ENCODE measurements around the gene ENTPD2.

ENTPD2 gene

GRCh38 chr9:137002646-137003041 is 51.2 kb downstream of the ENTPD2 start:
- Histone ChIP-seq H3K9ac (ENCODE audit: low read depth, low read length) (no peak overlapping the region), H3K4me3 (ENCODE audit: low read length) (no peak overlapping the region), H3K27ac (ENCODE audit: low read length) (no peak overlapping the region), H3K27me3 (ENCODE audit: insufficient read depth, low read length) (no peaks in the 10 kb centered on the region), H3K9me3 (ENCODE audit: insufficient read depth, low read depth, low read length) (no peaks in the 10 kb centered on the region), H3K4me1 (ENCODE audit: insufficient read depth, low read length) (no peaks in the 10 kb centered on the region), H3K36me3 (ENCODE audit: insufficient read depth, low read depth, low read length) (no peaks in the 10 kb centered on the region)

- Histone ChIP-seq H3K4me1 (ENCODE audit: insufficient read depth, low read length) (no peaks in the 10 kb centered on the region), H3K9me3 (ENCODE audit: insufficient read depth, low read depth, low read length) (no peaks in the 10 kb centered on the region), H3K4me3 (ENCODE audit: low read length) (no peak overlapping the region), H3K27ac (ENCODE audit: low read length) (no peak overlapping the region), H3K36me3 (ENCODE audit: insufficient read depth, low read depth, low read length) (no peaks in the 10 kb centered on the region), H3K9ac (ENCODE audit: low read depth, low read length) (no peak overlapping the region), H3K27me3 (ENCODE audit: insufficient read depth, low read length) (no peaks in the 10 kb centered on the region; the same call in 1 of the 2 replicates)
Observed at GRCh38 chr9:137001857-137002645, 51.8 kb downstream of the ENTPD2 start.

GRCh38 chr9:137000177-137000930 is 53.5 kb downstream of the ENTPD2 start:
- H3K4me3 ChIP-seq (ENCODE audit: low read length): no peak overlapping the region
- no peaks in the 10 kb centered on the region for H3K36me3 ChIP-seq (ENCODE audit: insufficient read depth, low read depth, low read length)
- H3K27ac ChIP-seq (ENCODE audit: low read length): no peak overlapping the region
- H3K4me1 ChIP-seq (ENCODE audit: insufficient read depth, low read length): no peaks in the 10 kb centered on the region; the same call in 1 of the 2 replicates
- no peak overlapping the region for H3K9ac ChIP-seq (ENCODE audit: low read depth, low read length)
- H3K9me3 ChIP-seq (ENCODE audit: insufficient read depth, low read depth, low read length): no peaks in the 10 kb centered on the region
- no peaks in the 10 kb centered on the region; the same call in 1 of the 2 replicates for H3K27me3 ChIP-seq (ENCODE audit: insufficient read depth, low read length)
